WTC11 (cell line): ENCODE data around the gene CFAP299. TPM values are rescaled to one million over a fixed set of nuclear protein-coding genes. Genes with fewer than 3 reads are reported as not detected.

Source experiments
- ATAC-seq: fragments of 200-7000 bp; cut with Tn5 transposase; 2 replicates; pipeline ENCODE4 v1.10.0; 2021; ENCODE audit warnings: mild to moderate bottlenecking, moderate library complexity
- CTCF ChIA-PET: fragments of 300-600 bp; sonication (Branson Sonifier 250); formaldehyde crosslinking; loops from one replicate; lab custom pipeline; 2021; ENCODE audit warnings: antibody characterized with exemption; lab: Charles Lee
- POLR2A ChIA-PET: fragments of 350-600 bp; sonication (Branson Sonifier 250); formaldehyde crosslinking; loops from one replicate; lab custom pipeline; 2021; ENCODE audit warnings: antibody characterized with exemption; lab: Charles Lee
- DNase-seq: peaks from one replicate; pipeline ENCODE4 v3.0.0; 2021; ENCODE audit warnings: low spot score
- H3K27ac Mint-ChIP-seq: 2 replicates; pipeline ENCODE4 v1.8.0; 2021; ENCODE audit warnings: mixed read lengths
- H3K27me3 Mint-ChIP-seq: 2 replicates; pipeline ENCODE4 v1.8.0; 2021; ENCODE audit warnings: low read depth, mild to moderate bottlenecking, moderate library complexity, mixed read lengths
- H3K36me3 Mint-ChIP-seq: 2 replicates; pipeline ENCODE4 v1.8.0; 2021; ENCODE audit warnings: mixed read lengths
- H3K4me1 Mint-ChIP-seq: 2 replicates; pipeline ENCODE4 v1.8.0; 2022; ENCODE audit warnings: mixed read lengths
- H3K4me3 Mint-ChIP-seq: 2 replicates; pipeline ENCODE4 v1.8.0; 2021; ENCODE audit warnings: mild to moderate bottlenecking, moderate library complexity, mixed read lengths
- H3K9me3 Mint-ChIP-seq: 2 replicates; pipeline ENCODE4 v1.8.0; 2021; ENCODE audit warnings: mixed read lengths
- ATF1 ChIP-seq: sonication (generic); formaldehyde crosslinking; IDR thresholded peaks from 2 replicates; pipeline ENCODE4 v1.8.1; 2023; ENCODE audit warnings: mild to moderate bottlenecking, moderate library complexity, missing genetic modification reagents
- ATF2 ChIP-seq: sonication (generic); formaldehyde crosslinking; IDR thresholded peaks from 2 replicates; pipeline ENCODE4 v1.8.1; 2022; ENCODE audit warnings: low read depth, missing genetic modification reagents, borderline replicate concordance
- CDX4 ChIP-seq: fragments of 250-450 bp; sonication (Bioruptor Pico); IDR thresholded peaks from 2 replicates; pipeline ENCODE4 v1.9.0; 2021; ENCODE audit warnings: moderate library complexity, mild to moderate bottlenecking, inconsistent platforms, borderline replicate concordance
- CREB1 ChIP-seq: sonication (generic); formaldehyde crosslinking; IDR thresholded peaks from 2 replicates; pipeline ENCODE4 v1.8.0; 2023; ENCODE audit warnings: mild to moderate bottlenecking, missing genetic modification reagents
- CTCF ChIP-seq: fragments of 200-600 bp; IDR thresholded peaks from 2 replicates; pipeline ENCODE4 v1.8.0; 2022; ENCODE audit warnings: antibody characterized with exemption
- E2F5 ChIP-seq: sonication (generic); formaldehyde crosslinking; IDR thresholded peaks from 2 replicates; pipeline ENCODE4 v1.8.1; 2022; ENCODE audit warnings: mild to moderate bottlenecking, moderate library complexity, missing genetic modification reagents
- EMX1 ChIP-seq: fragments of 250-450 bp; sonication (Bioruptor Pico); IDR thresholded peaks from 2 replicates; pipeline ENCODE4 v1.8.0; 2021; ENCODE audit warnings: mild to moderate bottlenecking
- ERG ChIP-seq: fragments of 250-450 bp; sonication (Bioruptor Pico); IDR thresholded peaks from 2 replicates; pipeline ENCODE4 v1.8.0; 2021; ENCODE audit warnings: mild to moderate bottlenecking
- ETV6 ChIP-seq: sonication (generic); formaldehyde crosslinking; IDR thresholded peaks from 2 replicates; pipeline ENCODE4 v1.8.1; 2022; ENCODE audit warnings: mild to moderate bottlenecking, missing genetic modification reagents
- FOXK1 ChIP-seq: sonication (generic); formaldehyde crosslinking; IDR thresholded peaks from 2 replicates; pipeline ENCODE4 v1.8.0; 2022; ENCODE audit warnings: mild to moderate bottlenecking, moderate library complexity, missing genetic modification reagents
- FOXP1 ChIP-seq: sonication (generic); formaldehyde crosslinking; IDR thresholded peaks from 2 replicates; pipeline ENCODE4 v1.8.0; 2022; ENCODE audit warnings: missing genetic modification reagents, mild to moderate bottlenecking, moderate library complexity, borderline replicate concordance
- HMGA2 ChIP-seq: fragments of 250-450 bp; sonication (Bioruptor Pico); IDR thresholded peaks from 2 replicates; pipeline ENCODE4 v1.4.0; 2021; ENCODE audit warnings: mild to moderate bottlenecking, moderate library complexity
- KAT7 ChIP-seq: sonication (generic); formaldehyde crosslinking; IDR thresholded peaks from 2 replicates; pipeline ENCODE4 v1.8.1; 2023; ENCODE audit warnings: missing genetic modification reagents, mild to moderate bottlenecking, borderline replicate concordance
- NFATC4 ChIP-seq: fragments of 250-450 bp; sonication (Bioruptor Pico); IDR thresholded peaks from 2 replicates; pipeline ENCODE4 v1.9.0; 2021; ENCODE audit warnings: mild to moderate bottlenecking
- NFE2L1 ChIP-seq: sonication (generic); formaldehyde crosslinking; IDR thresholded peaks from 2 replicates; pipeline ENCODE4 v1.8.1; 2023; ENCODE audit warnings: missing genetic modification reagents
- NFYB ChIP-seq: sonication (generic); formaldehyde crosslinking; conservative IDR thresholded peaks from 2 replicates; pipeline ENCODE4 v1.8.0; 2022; ENCODE audit warnings: low read depth, missing genetic modification reagents
- NR2C2 ChIP-seq: sonication (generic); formaldehyde crosslinking; IDR thresholded peaks from 2 replicates; pipeline ENCODE4 v1.8.0; 2022; ENCODE audit warnings: mild to moderate bottlenecking, missing genetic modification reagents
- PREB ChIP-seq: sonication (generic); formaldehyde crosslinking; IDR thresholded peaks from 2 replicates; pipeline ENCODE4 v1.8.1; 2022; ENCODE audit warnings: mild to moderate bottlenecking, missing genetic modification reagents, moderate library complexity, borderline replicate concordance
- PRRX2 ChIP-seq: fragments of 250-450 bp; sonication (Bioruptor Pico); IDR thresholded peaks from 2 replicates; pipeline ENCODE4 v1.8.0; 2021; ENCODE audit warnings: mild to moderate bottlenecking
- RELA ChIP-seq: sonication (generic); formaldehyde crosslinking; IDR thresholded peaks from 2 replicates; pipeline ENCODE4 v1.8.1; 2022; ENCODE audit warnings: missing genetic modification reagents, mild to moderate bottlenecking, borderline replicate concordance
- RORB ChIP-seq: fragments of 250-450 bp; sonication (Bioruptor Pico); IDR thresholded peaks from 2 replicates; pipeline ENCODE4 v1.9.0; 2021; ENCODE audit warnings: mild to moderate bottlenecking
- STAT6 ChIP-seq: sonication (generic); formaldehyde crosslinking; conservative IDR thresholded peaks from 2 replicates; pipeline ENCODE4 v1.8.1; 2023; ENCODE audit warnings: mild to moderate bottlenecking, low read depth, missing genetic modification reagents, moderate library complexity
- TEAD4 ChIP-seq: sonication (generic); formaldehyde crosslinking; IDR thresholded peaks from 2 replicates; pipeline ENCODE4 v1.8.0; 2022; ENCODE audit warnings: mild to moderate bottlenecking, missing genetic modification reagents
- ZNF121 ChIP-seq: sonication (generic); formaldehyde crosslinking; IDR thresholded peaks from 2 replicates; pipeline ENCODE4 v1.8.0; 2023; ENCODE audit warnings: missing genetic modification reagents
- ZNF219 ChIP-seq: sonication (generic); formaldehyde crosslinking; IDR thresholded peaks from 2 replicates; pipeline ENCODE4 v1.8.0; 2023; ENCODE audit warnings: missing genetic modification reagents, mild to moderate bottlenecking, borderline replicate concordance
- ZNF423 ChIP-seq: fragments of 250-450 bp; sonication (Bioruptor Pico); IDR thresholded peaks from 2 replicates; pipeline ENCODE4 v2.1.2; 2022; ENCODE audit warnings: mild to moderate bottlenecking, moderate library complexity
- total RNA-seq: library from RNA; stranded (reverse); gene quantifications from 3 replicates; pipeline ENCODE4 v1.2.3, GENCODE V29; 2021

Gene CFAP299
- total RNA-seq, 1 experiment from 2014 or later: not detected

GRCh38 chr4:80459918-80460473 lies 124.5 kb downstream of the CFAP299 start:
- POLR2A ChIA-PET: no interaction called here
- Mint-ChIP-seq H3K9me3 (peaks cover 10% of the 10 kb centered on the region), H3K36me3 (no peaks in the 10 kb centered on the region), H3K4me3 (no peak overlapping the region), H3K27me3 (no peaks in the 10 kb centered on the region), H3K4me1 (peaks cover 43% of the 10 kb centered on the region), H3K27ac (peak overlapping the region; percentile 48)
- DNase-seq (no peak), ATAC-seq (peak; percentile 62)
- TF ChIP-seq NFYB (CRISPR knock-in tag) (no peak), CTCF (no peak), NFATC4 (no peak), CREB1 (CRISPR knock-in tag) (no peak), FOXK1 (CRISPR knock-in tag) (no peak), FOXP1 (no peak), E2F5 (CRISPR knock-in tag) (no peak), CDX4 (CRISPR knock-in tag) (no peak), ATF2 (CRISPR knock-in tag) (no peak), PRRX2 (no peak), ZNF219 (CRISPR knock-in tag) (no peak), ZNF121 (CRISPR knock-in tag) (no peak), HMGA2 (CRISPR knock-in tag) (no peak), ATF1 (CRISPR knock-in tag) (no peak), KAT7 (CRISPR knock-in tag) (no peak), NR2C2 (CRISPR knock-in tag) (no peak), EMX1 (CRISPR knock-in tag) (no peak)
- CTCF ChIA-PET: interaction anchor here (0.8 to 1.1 kb wide), 3 partner anchors 20 to 1388 kb away, joined by 3 to 4 read pairs (median 3); no protein-coding TSS in a partner anchor

GRCh38 chr4:80461412-80461811 lies 125.9 kb downstream of the CFAP299 start:
- peak; percentile 70 for ATAC-seq
- Mint-ChIP-seq H3K4me1 (peaks cover 46% of the 10 kb centered on the region), H3K9me3 (peaks cover 10% of the 10 kb centered on the region), H3K27me3 (no peaks in the 10 kb centered on the region), H3K27ac (peak overlapping the region; percentile 78; the same call in 1 of the 2 replicates), H3K4me3 (no peak overlapping the region), H3K36me3 (no peaks in the 10 kb centered on the region)
- CTCF ChIA-PET: no interaction called here
- DNase-seq: no peak
- POLR2A ChIA-PET: no interaction called here
- TF ChIP-seq NFE2L1 (CRISPR knock-in tag): no peak
- no peak for TF ChIP-seq RELA
- no peak for TF ChIP-seq ZNF423
- TF ChIP-seq FOXK1 (CRISPR knock-in tag): no peak
- TF ChIP-seq STAT6 (CRISPR knock-in tag): no peak
- TF ChIP-seq ERG: no peak
- no peak for TF ChIP-seq PREB (CRISPR knock-in tag)
- no peak for TF ChIP-seq E2F5 (CRISPR knock-in tag)
- no peak for TF ChIP-seq ETV6 (CRISPR knock-in tag)
- TF ChIP-seq TEAD4: no peak
- TF ChIP-seq RORB (CRISPR knock-in tag): no peak
